Measurements from ENCODE around the gene UNC5B.
A peak's percentile ranks its signal among the peaks of the same experiment; 100 is the strongest.
"Not testable (repeated sequence)": the region's sequence is repeated elsewhere in the genome, so short reads cannot be mapped to it uniquely, and the experiment has no call there.

UNC5B gene

DNA sequence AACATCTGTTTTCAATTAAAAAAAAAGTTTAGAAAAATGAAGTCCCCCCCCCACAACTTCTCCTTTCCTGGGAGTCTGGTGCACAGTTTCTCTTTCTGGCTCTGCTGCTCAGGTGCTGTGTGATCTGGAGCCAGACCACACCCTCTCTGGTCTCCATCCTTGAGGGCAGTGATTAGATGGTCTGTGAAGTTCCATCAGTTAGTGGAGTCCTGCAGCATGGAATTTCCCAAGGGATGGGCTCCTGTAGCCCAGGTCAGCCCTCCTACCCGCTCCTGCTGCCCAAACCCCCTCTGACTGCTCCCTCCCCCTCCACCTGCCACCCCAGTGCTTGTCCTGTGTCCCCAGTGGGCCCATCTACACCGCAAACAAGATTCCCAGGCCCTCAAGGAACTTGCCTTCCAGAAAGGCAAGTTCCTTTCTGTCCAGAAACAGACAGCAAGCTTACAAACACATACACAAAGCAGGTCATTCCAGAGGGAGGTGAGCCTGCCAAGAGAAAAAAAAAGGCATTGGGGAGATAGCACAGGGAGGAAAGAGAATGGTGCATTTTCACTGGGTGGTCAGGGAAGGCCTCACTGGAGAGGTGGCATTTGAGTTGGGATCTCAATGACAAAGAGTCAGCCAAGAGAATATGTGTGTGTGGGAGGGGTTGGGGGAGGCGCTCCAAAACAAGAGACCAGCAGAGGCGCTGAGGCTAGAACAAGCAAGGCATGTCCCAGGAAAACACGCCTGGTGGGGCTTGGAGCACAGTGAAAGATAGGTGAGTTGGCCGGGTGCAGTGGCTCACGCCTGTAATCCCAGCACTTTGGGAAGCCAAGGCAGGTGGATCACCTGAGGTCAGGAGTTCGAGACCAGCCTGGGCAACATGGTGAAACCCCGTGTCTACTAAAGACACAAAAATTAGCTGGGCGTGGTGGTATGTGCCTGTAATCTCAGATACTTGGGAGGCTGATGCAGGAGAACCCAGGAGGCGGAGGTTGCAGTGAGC is 57.2 kb downstream of the UNC5B start:
- DNase-seq, result no peak

DNA sequence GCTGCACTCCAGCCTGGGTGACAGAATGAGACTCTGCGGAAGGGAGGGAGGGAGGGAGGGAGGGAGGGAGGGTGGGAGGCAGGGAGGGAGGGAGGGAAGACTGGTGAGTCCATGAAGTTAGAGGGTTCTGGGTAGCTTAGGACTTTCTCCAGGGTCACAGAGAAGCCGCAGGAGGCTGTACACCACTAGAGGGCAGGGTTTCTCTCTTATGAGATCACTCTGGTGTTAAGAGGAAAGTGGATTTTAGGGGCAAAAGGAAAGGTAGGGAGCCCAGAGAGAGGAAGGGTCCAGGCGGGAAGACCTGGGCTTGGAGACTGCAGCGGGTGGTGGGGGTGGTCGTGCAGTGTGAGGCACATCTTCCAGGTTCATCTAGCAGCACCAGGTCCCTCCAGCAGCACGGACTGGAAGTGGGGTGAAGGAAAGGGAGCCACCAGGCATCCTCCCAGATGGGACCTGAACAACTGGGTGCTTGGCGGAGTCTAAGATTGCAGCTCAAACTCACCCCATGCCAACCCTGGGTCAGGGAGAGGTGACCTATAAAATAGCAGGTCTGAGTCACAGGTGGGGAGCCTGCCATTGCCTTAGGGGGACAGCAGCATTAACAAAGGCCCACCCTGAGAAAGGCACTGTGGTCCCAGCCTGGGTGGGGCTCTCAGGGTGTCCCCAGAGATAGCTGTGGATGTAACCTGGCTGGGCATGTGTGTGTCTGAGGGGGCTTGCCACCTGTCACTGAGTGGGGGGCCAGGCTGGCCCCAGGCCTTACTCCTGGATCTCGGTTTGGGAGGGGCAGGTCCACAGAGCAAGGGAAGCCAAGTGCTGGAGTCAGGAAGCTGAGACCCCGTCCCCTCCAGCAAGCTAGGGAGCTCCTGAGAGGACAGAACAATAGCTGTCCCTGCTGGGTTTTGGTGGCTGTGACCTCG is 58.2 kb downstream of the UNC5B start:
- DNase-seq, result peak; percentile 28

DNA sequence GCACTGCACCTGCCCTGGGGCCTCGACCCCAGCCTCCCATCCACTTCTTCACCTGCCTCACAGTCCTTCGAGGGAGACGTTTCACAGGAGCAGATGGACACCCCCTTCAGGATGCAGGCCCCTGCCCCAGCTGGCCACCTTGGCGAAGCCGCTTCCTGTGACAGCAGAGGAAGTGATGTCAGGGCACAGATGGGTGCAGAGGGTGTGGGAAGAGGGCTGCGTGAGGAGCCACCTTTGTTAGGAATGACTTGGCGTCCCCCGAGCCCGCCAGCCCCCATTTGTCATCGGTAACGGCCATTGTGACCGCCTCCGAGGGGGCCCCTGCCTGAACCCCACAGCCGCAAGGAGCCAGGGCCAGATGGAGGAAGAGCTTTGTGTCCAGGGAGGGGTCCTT is 59.3 kb downstream of the UNC5B start:
- DNase-seq, result no peak

DNA sequence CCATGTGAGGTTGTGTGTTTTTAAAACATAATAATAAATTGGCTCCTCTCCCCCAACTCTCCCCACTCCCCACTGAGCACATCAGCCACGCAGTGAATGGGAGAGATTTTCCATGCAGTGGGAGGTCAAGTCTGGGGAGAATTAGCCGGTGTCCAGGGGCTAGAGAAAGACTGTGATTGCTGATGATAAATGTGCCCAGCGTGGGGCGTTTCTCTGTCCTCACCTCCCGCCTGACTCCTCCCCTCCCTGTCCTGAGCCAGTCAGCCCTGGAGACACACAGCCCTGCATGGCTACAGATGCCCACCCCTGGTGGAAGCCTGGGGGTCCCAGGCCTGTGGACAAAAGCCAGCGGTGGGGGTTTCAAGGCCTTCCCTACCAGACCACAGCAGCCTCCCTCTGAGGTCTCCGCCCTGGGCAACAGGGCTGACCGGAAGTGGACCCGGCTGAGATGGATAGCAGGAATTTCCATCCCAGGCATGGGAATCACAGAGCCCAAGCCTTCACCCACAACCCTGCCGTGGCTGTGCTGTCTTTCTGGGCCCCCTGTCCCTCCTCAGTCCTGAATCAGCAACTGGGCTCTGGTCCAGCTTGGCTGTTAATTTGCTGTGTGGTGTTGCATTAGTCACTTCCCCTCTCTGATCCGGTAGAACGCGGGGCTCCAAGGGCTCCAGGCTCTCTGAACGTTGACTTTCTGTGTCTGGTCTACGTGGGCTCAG is 59.8 kb downstream of the UNC5B start:
- DNase-seq, result no peak

DNA sequence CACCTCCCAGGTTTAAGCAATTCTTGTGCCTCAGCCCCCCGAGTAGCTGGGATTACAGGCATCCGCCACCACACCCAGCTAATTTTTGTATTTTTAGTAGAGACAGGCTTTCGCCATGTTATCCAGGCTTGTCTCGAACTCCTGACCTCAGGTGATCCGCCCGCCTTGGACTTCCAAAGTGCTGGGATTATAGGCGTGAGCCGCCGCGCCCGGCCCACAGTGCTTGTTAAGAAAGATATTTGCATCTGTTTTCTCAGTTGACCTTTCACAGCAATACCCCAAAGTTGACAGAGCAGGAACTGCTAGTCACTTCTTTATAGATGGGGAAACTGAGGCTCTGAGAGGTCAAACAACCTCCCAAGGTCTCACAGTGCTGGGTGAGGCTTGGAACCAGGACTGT is 60.6 kb downstream of the UNC5B start:
- not testable (repeated sequence) for DNase-seq

DNA sequence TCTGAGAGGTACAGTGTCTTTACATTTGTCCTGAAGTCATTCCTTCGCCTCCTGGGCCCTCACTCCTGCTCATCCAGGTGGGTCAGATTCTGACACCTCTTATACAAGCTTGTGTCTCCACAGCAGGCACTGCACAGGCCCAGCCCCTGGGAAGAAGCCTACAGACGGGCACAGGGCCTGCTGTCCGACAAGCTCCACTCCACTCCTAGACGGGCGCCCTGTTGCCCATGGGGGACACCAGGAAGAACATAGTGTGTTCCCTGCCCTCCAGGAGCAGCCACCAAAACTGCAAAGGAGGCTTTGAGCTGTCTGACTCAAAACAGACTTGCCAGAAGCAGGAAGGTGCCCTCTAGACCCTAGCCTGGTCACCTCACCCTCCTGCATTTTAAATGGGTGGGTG is 61.1 kb downstream of the UNC5B start:
- no peak for DNase-seq

DNA sequence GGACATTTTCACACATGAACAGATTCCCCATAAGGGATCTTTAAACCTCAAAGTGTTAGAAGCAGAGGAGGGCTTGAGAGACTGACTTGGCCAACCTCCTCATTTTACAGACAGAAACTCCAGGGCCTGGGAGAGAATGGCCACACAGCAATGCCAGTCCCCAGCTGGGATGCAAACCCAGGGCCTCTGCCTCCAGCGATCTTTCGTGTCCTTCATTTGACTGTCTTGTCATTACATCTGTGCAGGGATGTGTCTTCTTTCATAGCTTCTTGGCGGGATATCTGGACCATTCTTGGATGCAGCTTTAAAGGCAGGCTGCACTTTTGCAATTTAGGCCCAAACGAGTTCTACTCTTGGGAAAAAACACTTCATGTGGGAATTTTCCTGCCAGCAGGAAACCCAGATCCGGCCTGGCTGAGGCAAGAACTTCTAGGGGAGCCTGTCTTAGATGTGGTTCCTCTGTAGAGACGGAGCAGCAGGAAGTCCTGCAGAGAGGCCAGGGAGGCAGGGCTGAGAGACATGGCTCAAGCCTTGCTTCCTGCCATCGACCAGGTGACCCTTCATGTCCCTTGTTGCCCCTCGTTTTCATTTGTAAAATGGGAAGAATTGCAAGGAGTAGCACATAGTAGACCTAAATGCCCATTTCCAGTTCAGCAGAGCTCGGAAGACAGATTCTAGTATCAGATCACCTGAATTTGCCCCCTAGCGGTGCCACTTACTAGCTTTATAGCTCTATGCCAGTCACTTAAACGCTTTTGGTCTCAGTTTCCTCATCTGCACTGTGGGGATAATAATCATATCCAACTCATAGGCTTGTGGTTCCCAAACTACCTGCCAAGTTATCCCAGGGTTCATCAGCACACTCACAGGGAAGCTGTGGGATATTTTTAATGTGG is 62.8 kb downstream of the UNC5B start:
- DNase-seq, result no peak

DNA sequence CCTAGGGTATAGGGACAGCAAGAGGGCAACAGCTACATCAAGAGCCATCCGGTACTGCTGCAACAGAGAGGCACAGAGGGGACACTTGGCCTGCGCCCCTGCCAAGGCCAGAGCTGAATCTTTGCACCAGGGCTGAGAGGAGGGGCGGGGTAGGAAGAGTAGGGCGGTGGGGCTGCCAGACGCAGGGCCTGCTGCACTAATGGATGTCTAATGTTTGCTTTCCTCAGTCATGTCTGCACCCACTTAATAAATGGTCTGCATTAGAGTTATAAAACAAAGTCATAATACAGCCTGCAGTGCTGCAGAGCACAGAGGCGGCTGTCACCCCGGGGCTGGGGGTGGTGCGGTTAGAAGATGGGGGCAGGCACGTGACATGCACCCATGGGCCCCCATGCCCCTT is 64.5 kb downstream of the UNC5B start:
- DNase-seq, result no peak

DNA sequence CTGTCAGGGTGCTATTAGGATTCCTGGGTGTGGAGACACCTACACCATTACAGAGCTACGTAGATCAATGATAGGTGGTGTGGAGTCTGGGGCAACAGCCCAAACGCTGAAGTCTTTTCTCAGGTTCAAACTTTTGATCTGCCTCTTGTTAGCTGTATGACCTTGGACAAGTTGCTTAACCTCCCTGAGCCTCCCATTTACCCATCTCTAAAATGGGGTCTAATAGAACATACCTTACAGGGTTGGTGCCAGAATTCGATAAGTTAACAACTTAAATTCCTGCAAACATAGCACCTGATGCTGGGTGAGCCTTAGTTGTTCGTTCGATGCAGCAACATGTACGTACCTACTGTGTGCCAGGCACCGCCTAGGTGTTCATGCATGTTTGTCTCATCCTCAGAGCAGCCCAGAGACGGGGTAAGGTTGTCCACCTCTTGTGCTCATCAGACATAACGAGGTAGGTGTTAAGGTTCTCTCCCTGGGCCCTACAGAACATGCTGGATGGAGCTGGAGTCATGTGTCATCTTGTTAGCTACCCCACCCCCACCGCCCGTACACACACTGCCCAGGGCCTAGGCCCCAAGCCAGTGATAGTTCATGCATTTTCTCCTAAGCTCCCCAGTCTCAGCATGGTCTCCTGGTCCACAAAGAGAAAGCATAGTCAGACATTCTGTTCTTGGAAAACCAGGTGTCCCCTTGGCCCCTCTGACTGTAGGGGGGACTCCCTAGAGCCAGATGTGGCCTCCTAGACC is 65.7 kb downstream of the UNC5B start:
- DNase-seq, result no peak

DNA sequence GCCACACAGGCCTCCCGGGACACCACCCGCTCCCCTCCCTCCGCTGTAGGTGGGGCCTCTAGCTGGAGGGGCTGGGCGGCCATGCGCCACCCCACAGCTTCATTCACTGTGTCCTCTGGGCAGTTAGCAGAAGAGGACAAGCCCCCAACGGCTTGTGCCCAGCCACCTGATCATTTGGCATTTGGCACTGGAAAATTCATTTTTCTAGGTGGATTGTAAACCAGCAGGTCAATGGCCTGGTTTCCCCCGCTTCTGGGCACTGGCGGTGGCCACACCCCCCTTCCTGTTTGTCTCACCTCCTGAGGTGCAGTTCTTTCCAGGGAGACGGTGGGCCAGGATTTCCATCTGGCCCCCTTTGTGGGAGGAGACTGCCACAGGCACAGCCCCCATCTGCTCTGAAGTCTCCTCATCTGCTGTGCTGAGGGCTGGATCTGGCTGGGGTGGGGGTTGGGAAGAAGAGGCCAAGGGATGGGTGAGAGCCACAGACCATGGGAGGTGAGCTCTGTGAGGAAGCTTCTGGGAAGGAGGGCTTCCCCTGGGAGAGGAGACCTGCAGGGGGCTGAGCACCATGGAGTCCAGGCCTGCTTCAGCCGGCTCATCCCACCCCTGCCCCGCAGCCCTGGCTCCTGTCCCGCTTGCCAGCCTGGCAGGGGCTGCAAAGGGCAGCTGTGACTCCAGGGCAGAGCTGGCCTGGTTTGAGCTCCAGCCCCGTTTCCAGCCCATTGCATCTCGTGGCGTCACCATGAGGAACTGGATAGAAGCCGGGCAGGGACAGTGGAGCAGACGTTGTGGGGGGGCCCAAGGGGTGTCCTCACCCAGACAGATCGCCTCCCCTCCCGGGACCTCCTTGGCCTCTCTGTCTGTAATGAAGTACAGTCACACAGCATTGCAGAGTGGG is 66.6 kb downstream of the UNC5B start:
- no peak for DNase-seq

DNA sequence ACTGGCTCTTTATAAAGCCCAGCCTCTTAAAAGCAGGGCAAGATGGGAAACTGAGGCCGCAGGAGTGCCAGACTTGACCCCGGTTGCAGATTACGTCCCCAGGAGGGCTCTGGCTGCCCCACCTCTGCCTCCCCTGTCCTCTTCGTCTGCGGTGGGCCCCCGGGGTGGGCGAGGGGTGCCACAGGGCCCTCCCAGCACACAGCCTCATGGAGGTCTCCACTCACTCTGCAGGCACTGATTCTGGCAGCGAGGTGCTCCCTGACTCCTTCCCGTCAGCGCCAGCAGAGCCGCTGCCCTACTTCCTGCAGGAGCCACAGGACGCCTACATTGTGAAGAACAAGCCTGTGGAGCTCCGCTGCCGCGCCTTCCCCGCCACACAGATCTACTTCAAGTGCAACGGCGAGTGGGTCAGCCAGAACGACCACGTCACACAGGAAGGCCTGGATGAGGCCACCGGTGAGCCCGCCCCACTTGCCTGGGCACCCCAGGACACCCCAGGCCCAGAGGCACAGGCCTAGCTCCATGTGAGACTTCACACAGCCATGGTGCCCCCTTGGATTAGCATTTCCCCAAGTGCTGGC is 67.3 kb downstream of the UNC5B start:
- no peak for DNase-seq

DNA sequence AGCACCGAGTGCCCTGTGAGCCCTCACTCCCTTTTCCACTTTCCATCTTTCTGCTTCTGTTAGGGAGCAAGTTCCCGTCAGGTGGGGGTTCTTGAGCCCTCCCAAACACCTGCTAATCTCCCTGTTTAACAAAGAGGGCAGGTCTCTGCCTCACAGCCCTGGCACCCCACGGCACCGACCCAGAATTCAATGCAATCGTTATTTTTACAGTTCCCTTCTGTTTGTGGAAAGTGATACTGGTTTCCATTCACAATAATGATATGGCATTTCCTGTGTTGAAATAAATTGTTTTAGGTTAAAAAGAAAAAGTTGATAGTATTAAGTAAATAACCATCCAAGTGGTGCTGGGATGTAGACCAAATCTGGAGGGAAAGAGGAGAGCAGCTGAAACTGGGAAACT is 67.8 kb downstream of the UNC5B start:
- DNase-seq, result no peak

DNA sequence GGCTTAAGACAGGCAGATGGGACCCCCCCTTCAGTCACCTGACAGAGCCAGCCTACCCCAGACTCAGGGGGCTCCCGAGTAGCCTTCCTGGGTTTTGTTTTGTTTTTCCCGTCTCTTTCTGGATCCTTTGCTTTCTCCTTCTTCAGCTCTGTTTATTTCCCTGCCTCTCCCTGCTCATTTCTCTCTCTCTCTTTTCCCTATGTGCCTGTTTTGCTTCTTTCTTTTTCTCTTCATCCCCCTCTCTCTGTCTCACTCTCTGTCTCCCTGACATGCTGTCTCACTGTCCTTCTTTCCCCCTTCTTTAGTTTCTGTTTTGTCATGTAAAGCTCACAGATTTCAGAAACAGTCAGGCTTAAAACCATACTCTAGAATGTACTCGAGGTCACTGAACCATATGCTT is 68.5 kb downstream of the UNC5B start:
- no peak for DNase-seq

DNA sequence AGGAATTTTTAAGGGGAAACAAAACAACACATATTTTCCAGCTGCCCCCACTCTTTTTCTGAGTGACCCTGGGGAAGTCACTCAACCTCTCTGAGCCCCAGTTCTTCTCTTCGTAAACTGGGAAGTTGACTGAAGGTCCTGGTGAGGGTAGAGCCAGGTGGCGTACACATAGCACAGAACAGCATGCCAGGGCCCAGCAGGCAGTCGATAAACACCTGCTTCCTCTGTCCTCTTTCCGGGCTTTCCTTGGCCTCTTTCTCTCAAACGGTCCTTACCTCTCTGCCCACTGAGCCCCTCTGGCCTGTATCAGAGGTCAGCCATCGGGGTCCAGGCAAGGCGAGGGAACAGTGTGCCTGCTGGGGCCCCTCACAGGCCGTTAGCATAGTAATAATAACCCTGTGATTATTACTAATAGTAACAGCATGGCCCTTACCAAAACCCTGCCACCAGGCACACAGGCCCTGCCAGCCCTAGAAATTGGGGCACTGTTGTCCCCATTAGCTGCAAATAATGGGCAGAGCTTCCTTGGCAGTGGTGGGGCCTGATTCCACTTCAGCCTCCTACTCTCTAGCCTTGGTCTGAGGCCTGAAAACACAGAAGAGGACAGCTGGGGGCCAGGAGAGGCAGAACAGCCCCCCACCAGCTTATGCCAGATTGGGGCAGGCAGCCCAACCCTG is 69.4 kb downstream of the UNC5B start:
- DNase-seq, result no peak

DNA sequence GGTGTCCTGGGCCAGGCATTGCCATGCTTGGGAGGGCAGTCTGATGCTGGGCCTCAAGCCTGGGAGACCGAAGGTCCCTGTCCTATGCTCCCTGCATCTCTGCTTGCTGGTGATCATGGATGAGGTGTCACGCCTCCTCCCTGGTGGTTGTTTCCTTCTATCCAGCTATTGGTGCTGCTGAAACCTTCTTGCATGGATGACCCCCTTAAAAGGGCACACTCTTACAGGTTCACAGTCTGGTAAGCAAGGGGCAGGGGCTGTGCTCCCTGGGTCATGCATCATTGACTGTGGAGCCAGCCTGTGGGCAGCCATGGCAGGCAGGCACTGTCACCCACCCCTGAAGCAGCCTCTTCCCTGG is 69.9 kb downstream of the UNC5B start:
- DNase-seq, result no peak

DNA sequence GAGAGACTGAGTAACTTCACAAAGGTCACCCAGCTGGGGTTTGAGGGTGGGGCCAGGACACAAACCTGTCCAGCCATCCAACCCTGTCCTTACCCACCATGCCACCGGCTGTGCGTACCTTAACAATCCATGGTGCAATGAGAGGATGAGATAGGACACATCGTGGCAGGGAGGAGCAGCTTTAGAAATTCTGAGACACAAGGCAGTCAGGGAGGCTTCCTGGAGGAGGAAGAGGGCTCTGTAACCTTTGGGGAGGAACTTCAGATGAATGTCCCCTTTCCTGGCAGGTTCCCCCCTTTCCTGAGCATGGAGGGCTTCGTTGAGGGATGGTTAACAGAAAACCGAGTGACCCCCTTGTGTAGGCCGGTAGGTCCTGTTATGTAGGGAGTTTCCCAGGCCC is 71.0 kb downstream of the UNC5B start:
- DNase-seq, result no peak

DNA sequence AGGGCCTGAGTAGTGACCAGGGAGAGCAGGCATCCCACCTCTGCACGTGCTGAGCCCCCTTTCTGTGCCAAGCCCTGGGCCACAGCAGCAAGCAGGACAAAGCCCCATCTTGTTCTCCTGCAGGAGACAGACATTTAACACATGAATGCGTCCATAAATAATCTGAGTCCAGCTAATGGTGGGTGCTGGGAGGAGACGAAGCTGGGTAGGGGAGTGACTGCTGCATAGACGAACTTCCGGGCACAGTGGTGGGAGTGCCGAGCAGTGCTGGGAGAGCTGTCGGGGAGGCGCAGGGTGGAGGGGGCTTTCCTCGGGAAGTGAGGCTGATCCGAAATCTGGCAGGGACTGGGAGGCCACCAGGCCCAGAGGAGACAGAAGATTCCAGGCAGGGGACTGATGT is 71.5 kb downstream of the UNC5B start:
- DNase-seq, result no peak

DNA sequence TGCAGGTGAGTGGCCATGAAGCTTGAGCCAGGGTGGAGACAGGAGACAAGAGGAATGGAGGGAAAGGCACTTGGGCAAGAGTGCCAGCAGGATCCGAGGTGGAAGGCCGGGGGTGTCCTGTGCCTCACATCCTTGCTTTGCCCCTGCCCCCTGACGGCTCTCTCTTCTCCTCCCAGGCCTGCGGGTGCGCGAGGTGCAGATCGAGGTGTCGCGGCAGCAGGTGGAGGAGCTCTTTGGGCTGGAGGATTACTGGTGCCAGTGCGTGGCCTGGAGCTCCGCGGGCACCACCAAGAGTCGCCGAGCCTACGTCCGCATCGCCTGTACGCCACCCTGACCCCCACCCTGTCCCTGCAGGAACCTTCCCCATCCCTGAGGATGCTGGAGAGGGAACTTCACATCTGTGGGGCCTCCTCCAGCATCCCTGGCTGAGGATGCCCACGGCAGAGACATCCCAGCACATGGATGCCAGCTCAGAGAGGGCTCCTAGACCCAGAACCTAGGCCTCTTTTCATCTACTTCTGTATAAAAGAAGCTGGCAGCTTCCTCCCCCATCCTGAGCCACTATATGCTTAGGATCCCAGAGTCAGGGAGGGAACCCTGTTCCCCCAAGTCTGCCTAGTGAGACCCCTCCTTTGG is 72.3 kb downstream of the UNC5B start:
- no peak for DNase-seq

DNA sequence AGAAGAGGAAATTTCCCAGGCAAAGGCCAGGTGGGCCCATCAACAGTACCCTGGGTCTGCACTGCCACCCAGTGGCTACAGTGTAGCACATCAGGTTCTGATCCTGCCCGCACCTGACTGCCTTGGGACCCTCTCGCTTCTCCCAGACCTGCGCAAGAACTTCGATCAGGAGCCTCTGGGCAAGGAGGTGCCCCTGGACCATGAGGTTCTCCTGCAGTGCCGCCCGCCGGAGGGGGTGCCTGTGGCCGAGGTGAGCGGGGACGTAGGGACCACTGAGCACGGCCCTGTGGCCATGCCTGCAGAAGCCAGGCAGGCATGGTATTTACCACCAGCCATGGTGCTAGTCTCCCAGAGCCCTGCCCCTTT is 72.8 kb downstream of the UNC5B start:
- peak; percentile 27 for DNase-seq
